A549 (cell line): Measurements from ENCODE around the gene BANF2. TPM values are rescaled to one million over a fixed set of nuclear protein-coding genes. Genes with fewer than 3 reads are reported as not detected.

Experiments used
- ATAC-seq, 2 experiments: fragments of 200-7000 bp in 1 of 2; fragments of >200 bp in 1 of 2; cut with Nextera tagmentation in 1 of 2; cut with Tn5 transposase in 1 of 2; 3 replicates each; pipeline versions ENCODE4 v1.8.0 to v1.9.1; 2018 to 2020; ENCODE audit warnings: mild to moderate bottlenecking in 1 of 2, moderate library complexity in 1 of 2
- CTCF ChIA-PET: fragments of 300-600 bp; sonication (Branson Sonifier 250); formaldehyde crosslinking; extraction: SDS; loops from one replicate; lab custom pipeline; 2021; ENCODE audit warnings: antibody characterized with exemption, inconsistent platforms; lab: Yijun Ruan, JAX
- POLR2A ChIA-PET: fragments of 350-600 bp; formaldehyde crosslinking; extraction: SDS; loops from one replicate; lab custom pipeline; 2021; ENCODE audit warnings: antibody characterized with exemption, inconsistent platforms; lab: Yijun Ruan, JAX
- DNase-seq, 2 experiments: peaks; one replicate each; pipeline versions ENCODE4 v3.0.0 to v3.0.0-alpha.2; 2011 to 2016; ENCODE audit warnings: low read depth in 1 of 2, low spot score in 1 of 2
- FAIRE-seq: peaks from 2 replicates; lab custom pipeline; 2011; peaks lifted over from hg19 to GRCh38; lab: Jason Lieb, UNC
- H3K27ac ChIP-seq, 2 experiments: fragments of >200 bp; sonication (Bioruptor Twin); formaldehyde crosslinking; 3 replicates each; pipeline ENCODE4 v1.5.1; 2016 to 2017
- H3K4me1 ChIP-seq: fragments of >200 bp; sonication (Bioruptor Twin); formaldehyde crosslinking; 3 replicates; pipeline ENCODE4 v1.6.1; 2016
- H3K4me2 ChIP-seq: fragments of >200 bp; sonication (Bioruptor Twin); formaldehyde crosslinking; 3 replicates; pipeline ENCODE4 v1.6.1; 2016
- H3K4me3 ChIP-seq: fragments of >200 bp; sonication (Bioruptor Twin); formaldehyde crosslinking; 3 replicates; pipeline ENCODE4 v1.5.1; 2016
- H3K9me3 ChIP-seq: fragments of >200 bp; sonication (Bioruptor Twin); formaldehyde crosslinking; 3 replicates; pipeline ENCODE4 v1.6.1; 2016
- BHLHE40 ChIP-seq: IDR thresholded peaks from 2 replicates; pipeline ENCODE4 v1.6.1; 2012; ENCODE audit warnings: low read depth, low read length, inconsistent platforms
- CHD2 ChIP-seq: fragments of 150-350 bp; IDR thresholded peaks from 2 replicates; pipeline ENCODE4 v1.6.1; 2014; ENCODE audit warnings: low read length; ENCODE audit not compliant: partially characterized antibody
- EHMT2 ChIP-seq: fragments of 200-600 bp; sonication (generic); IDR thresholded peaks from 2 replicates; pipeline ENCODE4 v1.6.1; 2016; ENCODE audit warnings: antibody characterized with exemption, low read depth, mild to moderate bottlenecking, moderate library complexity
- ESRRA ChIP-seq: fragments of 150-350 bp; IDR thresholded peaks from 2 replicates; pipeline ENCODE4 v1.6.1; 2014; ENCODE audit warnings: mild to moderate bottlenecking, low read length, borderline replicate concordance
- FOSL2 ChIP-seq, 2 experiments: fragments of 450-650 bp in 1 of 2; fragments of >200 bp in 1 of 2; sonication (Bioruptor Twin) in 1 of 2; formaldehyde crosslinking; IDR thresholded peaks; 2 replicates each; pipeline versions ENCODE4 v1.5.0 to v1.6.1; 2016 to 2020; ENCODE audit warnings: mild to moderate bottlenecking in 1 of 2, moderate library complexity in 1 of 2
- FOXS1 ChIP-seq: fragments of 250-450 bp; sonication (Bioruptor Pico); IDR thresholded peaks from 2 replicates; pipeline ENCODE4 v1.5.0; 2020; ENCODE audit warnings: mild to moderate bottlenecking, moderate library complexity
- HDAC2 ChIP-seq: fragments of 200-600 bp; sonication (generic); IDR thresholded peaks from 2 replicates; pipeline ENCODE4 v1.6.1; 2016
- HEYL ChIP-seq: fragments of 250-450 bp; sonication (Bioruptor Pico); IDR thresholded peaks from 2 replicates; pipeline ENCODE4 v1.8.0; 2021; ENCODE audit warnings: mild to moderate bottlenecking, moderate library complexity
- HOXA7 ChIP-seq: fragments of 250-450 bp; sonication (Bioruptor Pico); IDR thresholded peaks from 2 replicates; pipeline ENCODE4 v1.5.0; 2020; ENCODE audit warnings: mild to moderate bottlenecking, moderate library complexity
- HOXB13 ChIP-seq: fragments of 250-450 bp; sonication (Bioruptor Pico); IDR thresholded peaks from 2 replicates; pipeline ENCODE4 v1.5.0; 2020; ENCODE audit warnings: low read depth, mild to moderate bottlenecking, moderate library complexity
- JUN ChIP-seq, 2 experiments: fragments of >200 bp; sonication (Bioruptor Twin); formaldehyde crosslinking; IDR thresholded peaks; 2 replicates in 1 of 2; 3 replicates in 1 of 2; pipeline ENCODE4 v1.6.1; 2016 to 2017
- RAD21 ChIP-seq, 2 experiments: fragments of >200 bp in 1 of 2; sonication (Bioruptor Twin) in 1 of 2; formaldehyde crosslinking in 1 of 2; IDR thresholded peaks in 1 of 2; conservative IDR thresholded peaks in 1 of 2; 2 replicates in 1 of 2; 3 replicates in 1 of 2; pipeline ENCODE4 v1.6.1; 2012 to 2018; ENCODE audit warnings: inconsistent platforms in 1 of 2
- RARB ChIP-seq: fragments of 250-450 bp; sonication (Bioruptor Pico); IDR thresholded peaks from 2 replicates; pipeline ENCODE4 v1.8.0; 2021; ENCODE audit warnings: mild to moderate bottlenecking, moderate library complexity
- ZC3H11A ChIP-seq: fragments of 450-650 bp; IDR thresholded peaks from 2 replicates; pipeline ENCODE4 v1.6.1; 2014; ENCODE audit warnings: antibody characterized with exemption, mild to moderate bottlenecking
- WGBS: methylation state at CpG from one replicate; pipeline ENCODE4 v1.1.6; 2017; ENCODE audit errors: missing lambda C conversion rate; 5-methylcytosine and 5-hydroxymethylcytosine counted together
- polyA plus RNA-seq, 4 experiments: library from polyadenylated mRNA; depleted of rRNA in 3 of 4; stranded (reverse); fragments of >200 nt; fragmentation: RNase III in 1 of 4; extraction: RNeasy Plus Mini Kit Qiagen cat#74134 plus additional on column Dnase treatment in 1 of 4; gene quantifications; 2 replicates in 3 of 4; 3 replicates in 1 of 4; pipeline ENCODE4 v1.2.3, GENCODE V29; 2011 to 2017
- TF ChIP-seq, protein P1 (sequence below): fragments of 250-450 bp; sonication (Bioruptor Pico); IDR thresholded peaks from 2 replicates; pipeline ENCODE4 v1.5.0; 2020; ENCODE audit warnings: low read depth, mild to moderate bottlenecking, moderate library complexity
- TF ChIP-seq, protein P2 (sequence below): fragments of >200 bp; sonication (Bioruptor Twin); formaldehyde crosslinking; IDR thresholded peaks from 3 replicates; pipeline ENCODE4 v1.6.1; 2016
- TF ChIP-seq, protein P3 (sequence below): IDR thresholded peaks from 2 replicates; pipeline ENCODE4 v1.6.1; 2012
- TF ChIP-seq, protein P4 (sequence below): fragments of 150-350 bp; IDR thresholded peaks from 2 replicates; pipeline ENCODE4 v1.6.1; 2014; ENCODE audit warnings: low read depth, mild to moderate bottlenecking, low read length

Gene BANF2
- polyA plus RNA-seq, 2 of the 4 experiments (the other 2 are of a cell fraction): not detected

DNA sequence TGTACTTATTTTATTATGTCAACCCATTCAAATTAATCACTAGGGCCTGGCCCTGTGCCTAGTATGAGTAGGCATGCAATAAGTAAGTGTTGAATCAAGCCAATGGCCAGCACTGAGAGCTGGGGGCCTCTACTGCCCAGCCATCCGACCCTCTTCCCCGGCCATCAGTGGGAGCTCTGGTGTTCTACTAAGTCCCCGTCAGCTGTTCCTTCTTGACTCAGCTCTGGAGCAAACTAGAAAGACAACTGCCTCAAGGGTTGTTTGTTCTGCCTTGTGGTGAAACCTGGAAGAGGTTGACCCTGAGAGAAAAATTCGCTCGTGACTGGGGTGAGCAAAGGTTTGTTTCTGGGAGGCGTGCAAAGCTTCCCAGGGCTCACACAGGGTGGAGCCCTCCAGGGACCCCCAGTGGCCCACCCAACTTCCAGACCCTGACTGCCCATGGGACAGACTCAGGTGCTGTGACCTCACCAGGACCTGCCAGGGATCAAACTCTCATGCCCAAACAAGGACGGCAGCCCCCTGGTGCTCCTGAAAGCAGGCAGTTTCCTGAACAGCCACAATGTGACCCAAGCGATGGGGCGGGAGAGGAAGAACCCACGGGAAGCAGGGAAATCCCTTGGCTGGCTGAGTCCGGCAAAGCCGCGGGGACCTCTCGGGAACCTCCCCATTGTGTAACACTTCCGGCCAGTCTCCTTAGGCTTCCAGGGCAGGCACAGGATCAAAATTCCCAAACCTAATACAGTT lies 50.4 kb downstream of the BANF2 start:
- no peak for DNase-seq
- Histone ChIP-seq H3K9me3 (no peaks in the 10 kb centered on the region), H3K27ac (no peak overlapping the region), H3K4me2 (no peak overlapping the region), H3K4me3 (no peak overlapping the region), H3K4me1 (peaks cover 6% of the 10 kb centered on the region)
- TF ChIP-seq EHMT2 (no peak), ZC3H11A (no peak)
- POLR2A ChIA-PET: no interaction called here
- no peak for ATAC-seq
- no peak for FAIRE-seq
- CTCF ChIA-PET: interaction anchor here (1.0 to 1.4 kb wide), 2 partner anchors 10 to 118 kb away, joined by 3 to 5 read pairs; no protein-coding TSS in a partner anchor
- 68% methylated on average over 15 of the region's 15 CpGs for WGBS

DNA sequence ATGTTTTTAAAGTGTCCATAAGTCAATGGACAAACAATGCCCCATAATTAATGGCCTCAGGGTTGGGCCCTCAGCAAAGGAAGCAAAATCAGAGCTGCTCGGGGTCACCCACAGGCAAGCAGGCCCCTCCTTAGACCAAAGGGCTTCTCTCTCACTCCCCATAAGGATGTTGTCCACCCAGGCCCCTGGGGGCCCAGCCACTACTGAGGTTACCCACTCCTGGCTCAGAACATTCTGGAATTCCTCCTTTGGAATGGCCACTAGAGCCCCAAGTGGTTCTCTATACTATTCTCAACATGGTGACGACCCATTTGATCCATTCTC lies 50.9 kb downstream of the BANF2 start:
- Histone ChIP-seq H3K4me3 (no peak overlapping the region), H3K27ac (no peak overlapping the region), H3K4me1 (peaks cover 6% of the 10 kb centered on the region), H3K9me3 (no peaks in the 10 kb centered on the region), H3K4me2 (no peak overlapping the region)
- FAIRE-seq (no peak), DNase-seq (no peak), ATAC-seq (no peak)
- TF ChIP-seq FOSL2 (IDR thresholded peaks at IDR 0.05) (no peak), FOSL2 (CRISPR knock-in tag; IDR thresholded peaks at IDR 0.05) (no peak), JUN (IDR thresholded peaks at IDR 0.05) (no peak), HEYL (CRISPR knock-in tag) (no peak), ESRRA (no peak), RAD21 (conservative IDR thresholded peaks at IDR 0.05 in 1 of 2, IDR thresholded peaks at IDR 0.05 in 1 of 2) (no peak), BHLHE40 (no peak), HOXB13 (CRISPR knock-in tag) (no peak), FOXS1 (CRISPR knock-in tag) (no peak), HOXA7 (CRISPR knock-in tag) (no peak), CHD2 (no peak)
- TF ChIP-seq, protein P1, sequence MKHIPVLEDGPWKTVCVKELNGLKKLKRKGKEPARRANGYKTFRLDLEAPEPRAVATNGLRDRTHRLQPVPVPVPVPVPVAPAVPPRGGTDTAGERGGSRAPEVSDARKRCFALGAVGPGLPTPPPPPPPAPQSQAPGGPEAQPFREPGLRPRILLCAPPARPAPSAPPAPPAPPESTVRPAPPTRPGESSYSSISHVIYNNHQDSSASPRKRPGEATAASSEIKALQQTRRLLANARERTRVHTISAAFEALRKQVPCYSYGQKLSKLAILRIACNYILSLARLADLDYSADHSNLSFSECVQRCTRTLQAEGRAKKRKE (CRISPR knock-in tag): no peak
- TF ChIP-seq, protein P2, sequence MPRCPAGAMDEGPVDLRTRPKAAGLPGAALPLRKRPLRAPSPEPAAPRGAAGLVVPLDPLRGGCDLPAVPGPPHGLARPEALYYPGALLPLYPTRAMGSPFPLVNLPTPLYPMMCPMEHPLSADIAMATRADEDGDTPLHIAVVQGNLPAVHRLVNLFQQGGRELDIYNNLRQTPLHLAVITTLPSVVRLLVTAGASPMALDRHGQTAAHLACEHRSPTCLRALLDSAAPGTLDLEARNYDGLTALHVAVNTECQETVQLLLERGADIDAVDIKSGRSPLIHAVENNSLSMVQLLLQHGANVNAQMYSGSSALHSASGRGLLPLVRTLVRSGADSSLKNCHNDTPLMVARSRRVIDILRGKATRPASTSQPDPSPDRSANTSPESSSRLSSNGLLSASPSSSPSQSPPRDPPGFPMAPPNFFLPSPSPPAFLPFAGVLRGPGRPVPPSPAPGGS: no peak
- TF ChIP-seq, protein P3, sequence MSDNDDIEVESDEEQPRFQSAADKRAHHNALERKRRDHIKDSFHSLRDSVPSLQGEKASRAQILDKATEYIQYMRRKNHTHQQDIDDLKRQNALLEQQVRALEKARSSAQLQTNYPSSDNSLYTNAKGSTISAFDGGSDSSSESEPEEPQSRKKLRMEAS: no peak
- TF ChIP-seq, protein P4, sequence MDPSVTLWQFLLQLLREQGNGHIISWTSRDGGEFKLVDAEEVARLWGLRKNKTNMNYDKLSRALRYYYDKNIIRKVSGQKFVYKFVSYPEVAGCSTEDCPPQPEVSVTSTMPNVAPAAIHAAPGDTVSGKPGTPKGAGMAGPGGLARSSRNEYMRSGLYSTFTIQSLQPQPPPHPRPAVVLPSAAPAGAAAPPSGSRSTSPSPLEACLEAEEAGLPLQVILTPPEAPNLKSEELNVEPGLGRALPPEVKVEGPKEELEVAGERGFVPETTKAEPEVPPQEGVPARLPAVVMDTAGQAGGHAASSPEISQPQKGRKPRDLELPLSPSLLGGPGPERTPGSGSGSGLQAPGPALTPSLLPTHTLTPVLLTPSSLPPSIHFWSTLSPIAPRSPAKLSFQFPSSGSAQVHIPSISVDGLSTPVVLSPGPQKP: no peak
- 45% methylated on average over 2 of the region's 2 CpGs for WGBS
- ChIA-PET POLR2A (no interaction called here), CTCF (no interaction called here)

DNA sequence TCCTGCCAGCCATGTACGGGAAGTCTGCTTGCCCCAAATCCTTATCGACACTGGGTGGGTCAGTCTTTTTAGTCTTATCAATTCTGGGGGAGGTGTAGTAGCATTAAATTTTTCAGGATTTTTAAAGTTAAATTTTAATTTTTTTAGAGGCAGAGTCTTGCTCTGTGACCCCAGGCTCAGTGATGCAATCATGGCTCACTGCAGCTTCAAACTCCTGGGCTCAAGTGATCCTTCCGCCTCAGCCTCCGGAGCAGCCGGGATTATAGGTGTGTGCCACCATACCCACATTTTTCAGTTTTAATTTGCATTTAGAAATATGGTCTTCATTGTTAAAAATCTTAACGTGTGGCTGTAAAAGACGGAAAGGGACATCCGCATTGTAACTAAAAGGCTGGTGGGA lies 51.9 kb downstream of the BANF2 start:
- Histone ChIP-seq H3K4me3 (no peak overlapping the region), H3K4me2 (no peak overlapping the region), H3K4me1 (peaks cover 6% of the 10 kb centered on the region), H3K27ac (no peak overlapping the region), H3K9me3 (no peaks in the 10 kb centered on the region)
- DNase-seq: no peak
- FAIRE-seq: no peak
- TF ChIP-seq HDAC2: no peak
- TF ChIP-seq RARB (CRISPR knock-in tag): no peak
- TF ChIP-seq EHMT2: no peak
- WGBS: 76% methylated on average over 8 of the region's 8 CpGs
- ChIA-PET POLR2A (no interaction called here), CTCF (interaction anchor here (1.3 kb wide), 1 partner anchor 133 kb away, joined by 3 read pairs; no protein-coding TSS in a partner anchor)
- ATAC-seq: no peak
